Endothelial cell of umbilical vein (primary cell): ENCODE results near the gene PPP1R26. TPM values are rescaled to one million over a fixed set of nuclear protein-coding genes. Genes with fewer than 3 reads are reported as not detected.

Experiments used
- BruUV-seq: library from RNA; stranded (reverse); fragments of 400-500 nt; replicated peaks from 2 replicates; lab custom pipeline; 2021; lab: Mats Ljungman, UMichigan
- CTCF ChIA-PET: fragments of 300-600, 350-600 bp; sonication (Branson Sonifier 250); formaldehyde crosslinking; loops from one replicate; lab custom pipeline; 2021; ENCODE audit warnings: antibody characterized with exemption, inconsistent platforms; lab: Charles Lee
- POLR2A ChIA-PET: fragments of 300-600, 350-600 bp; sonication (Branson Sonifier 250); formaldehyde crosslinking; loops from one replicate; lab custom pipeline; 2021; ENCODE audit warnings: antibody characterized with exemption, inconsistent platforms; lab: Charles Lee
- DNase-seq: peaks from one replicate; pipeline ENCODE4 v3.0.0-alpha.2; 2011; ENCODE audit warnings: low read depth, low spot score
- FAIRE-seq: peaks from 2 replicates; lab custom pipeline; 2011; peaks lifted over from hg19 to GRCh38; lab: Jason Lieb, UNC
- H2AFZ ChIP-seq: 2 replicates; pipeline ENCODE4 v1.6.0; 2012; ENCODE audit warnings: low read depth, low read length, control low read depth, inconsistent platforms
- H3K27ac ChIP-seq: 2 replicates; pipeline ENCODE4 v1.5.1; 2011; ENCODE audit warnings: low read depth, mild to moderate bottlenecking, control low read depth, low read length, moderate library complexity; ENCODE audit not compliant: insufficient read depth
- H3K27me3 ChIP-seq, 2 experiments: 2 replicates each; pipeline versions ENCODE4 v1.6.0 to v1.6.1; 2011; ENCODE audit warnings: low read length in 2 of 2, mixed read lengths in 1 of 2; ENCODE audit not compliant: control insufficient read depth in 2 of 2, insufficient read depth in 2 of 2
- H3K36me3 ChIP-seq, 2 experiments: 2 replicates in 1 of 2; 3 replicates in 1 of 2; pipeline ENCODE4 v1.5.1; 2011; ENCODE audit warnings: low read length in 2 of 2, mild to moderate bottlenecking in 1 of 2, moderate library complexity in 1 of 2; ENCODE audit not compliant: control insufficient read depth in 2 of 2, insufficient read depth in 2 of 2; ENCODE audit errors: extremely low read depth in 1 of 2
- H3K4me1 ChIP-seq: 3 replicates; pipeline ENCODE4 v1.5.1; 2011; ENCODE audit warnings: mild to moderate bottlenecking, low read length; ENCODE audit not compliant: control insufficient read depth, insufficient read depth; ENCODE audit errors: extremely low read depth
- H3K4me2 ChIP-seq: 2 replicates; pipeline ENCODE4 v1.6.1; 2011; ENCODE audit warnings: low read length, control low read depth, mixed read lengths; ENCODE audit not compliant: insufficient read depth
- H3K4me3 ChIP-seq, 3 experiments: fragments of 200-600 bp in 1 of 3; sonication (generic), shearing (Covaris generic) in 1 of 3; replicated peaks in 1 of 3; 2 replicates each; pipeline ENCODE4 v1.5.1; 2011 to 2016; ENCODE audit warnings: control low read depth in 3 of 3, low read length in 3 of 3, mild to moderate bottlenecking in 2 of 3, inconsistent platforms in 1 of 3, low read depth in 1 of 3, moderate library complexity in 1 of 3; ENCODE audit not compliant: insufficient read depth in 1 of 3
- H3K79me2 ChIP-seq: 2 replicates; pipeline ENCODE4 v1.6.0; 2012; ENCODE audit warnings: low read length, inconsistent platforms; ENCODE audit not compliant: control insufficient read depth, insufficient read depth
- H3K9ac ChIP-seq: replicated peaks from 2 replicates; pipeline ENCODE3; 2011; ENCODE audit warnings: low read length, control low read depth; ENCODE audit not compliant: insufficient read depth; ENCODE audit errors: extremely low read depth
- H3K9me1 ChIP-seq: replicated peaks from 3 replicates; pipeline ENCODE4 v1.6.0; 2011; ENCODE audit warnings: mild to moderate bottlenecking, low read length; ENCODE audit not compliant: control insufficient read depth, insufficient read depth; ENCODE audit errors: extremely low read depth
- H3K9me3 ChIP-seq: replicated peaks from 2 replicates; pipeline ENCODE4 v1.5.1; 2012; ENCODE audit warnings: low read length, inconsistent platforms; ENCODE audit not compliant: control insufficient read depth, insufficient read depth
- H4K20me1 ChIP-seq: replicated peaks from 2 replicates; pipeline ENCODE3; 2011; ENCODE audit warnings: mild to moderate bottlenecking, low read length; ENCODE audit not compliant: control insufficient read depth, insufficient read depth; ENCODE audit errors: extremely low read depth
- CTCF ChIP-seq, 2 donors: IDR thresholded peaks; 1 replicate in 1 of 2; 2 replicates in 1 of 2; pipeline ENCODE4 v1.5.1; 2011; ENCODE audit warnings: low read length in 2 of 2, mild to moderate bottlenecking in 2 of 2, moderate library complexity in 2 of 2, control low read depth in 1 of 2, inconsistent platforms in 1 of 2, low read depth in 1 of 2; ENCODE audit not compliant: insufficient read depth in 1 of 2; ENCODE audit errors: extremely low read depth in 1 of 2
- EZH2 ChIP-seq: IDR thresholded peaks from 2 replicates; pipeline ENCODE4 v1.6.1; 2012; ENCODE audit warnings: borderline replicate concordance, low read depth, mild to moderate bottlenecking, moderate library complexity, low read length, inconsistent platforms; ENCODE audit not compliant: severe bottlenecking
- FOS ChIP-seq: IDR thresholded peaks from 2 replicates; pipeline ENCODE4 v1.6.1; 2011; ENCODE audit warnings: mild to moderate bottlenecking, low read length, moderate library complexity, borderline replicate concordance; ENCODE audit not compliant: insufficient read depth
- GATA2 ChIP-seq: IDR thresholded peaks from 2 replicates; pipeline ENCODE4 v1.7.0; 2011; ENCODE audit warnings: low read depth, mild to moderate bottlenecking, moderate library complexity, mixed read lengths, low read length; ENCODE audit not compliant: insufficient read length, insufficient read depth
- JUN ChIP-seq: IDR thresholded peaks from 2 replicates; pipeline ENCODE4 v1.6.1; 2011; ENCODE audit warnings: borderline replicate concordance, low read depth; ENCODE audit not compliant: insufficient read length, insufficient read depth
- MYC ChIP-seq: IDR thresholded peaks from one replicate; pipeline ENCODE4 v1.6.1; 2011; ENCODE audit warnings: mild to moderate bottlenecking, low read depth, low read length
- POLR2A ChIP-seq: IDR thresholded peaks from 2 replicates; pipeline ENCODE4 v1.6.1; 2012; ENCODE audit warnings: low read depth, mild to moderate bottlenecking, control low read depth, low read length
- POLR2AphosphoS5 ChIP-seq: IDR thresholded peaks from 2 replicates; pipeline ENCODE4 v1.6.1; 2012; ENCODE audit warnings: low read depth, mild to moderate bottlenecking, control low read depth, low read length, moderate library complexity; ENCODE audit not compliant: insufficient read depth
- dilution Hi-C: fragments of 300-500 bp; cut with MboI; formaldehyde crosslinking; loops from one replicate; pipeline ENCODE4 v1.15.0; 2019; ENCODE audit warnings: low sequenced_read_pairs; ENCODE audit not compliant: extremely low pct_ligation_motif_present
- intact Hi-C: fragments of 100-400 bp; cut with micrococcal nuclease; formaldehyde crosslinking; loops from one replicate; pipeline ENCODE4 v1.10.0; 2022
- polyA plus RNA-seq, 4 experiments: library from polyadenylated mRNA; depleted of rRNA in 3 of 4; stranded (reverse) in 3 of 4; unstranded in 1 of 4; fragments of >200 nt; gene quantifications; 2 replicates each; pipeline versions ENCODE4 v1.2.1 to v1.2.3, GENCODE V29; 2011 to 2012; ENCODE audit warnings: missing spikeins in 1 of 4
- total RNA-seq: library from RNA; stranded (reverse); gene quantifications from 2 replicates; pipeline ENCODE4 v1.2.3, GENCODE V29; 2021
- TF ChIP-seq, protein P1 (sequence below): IDR thresholded peaks from 2 replicates; pipeline ENCODE4 v1.6.1; 2011; ENCODE audit not compliant: insufficient read depth, insufficient read length

PPP1R26 gene
- total and polyA plus RNA-seq, 2 donors (not counting 3 experiments of a cell fraction or from before 2014, with no cell fraction given): 5.9 to 16.9 TPM

DNA sequence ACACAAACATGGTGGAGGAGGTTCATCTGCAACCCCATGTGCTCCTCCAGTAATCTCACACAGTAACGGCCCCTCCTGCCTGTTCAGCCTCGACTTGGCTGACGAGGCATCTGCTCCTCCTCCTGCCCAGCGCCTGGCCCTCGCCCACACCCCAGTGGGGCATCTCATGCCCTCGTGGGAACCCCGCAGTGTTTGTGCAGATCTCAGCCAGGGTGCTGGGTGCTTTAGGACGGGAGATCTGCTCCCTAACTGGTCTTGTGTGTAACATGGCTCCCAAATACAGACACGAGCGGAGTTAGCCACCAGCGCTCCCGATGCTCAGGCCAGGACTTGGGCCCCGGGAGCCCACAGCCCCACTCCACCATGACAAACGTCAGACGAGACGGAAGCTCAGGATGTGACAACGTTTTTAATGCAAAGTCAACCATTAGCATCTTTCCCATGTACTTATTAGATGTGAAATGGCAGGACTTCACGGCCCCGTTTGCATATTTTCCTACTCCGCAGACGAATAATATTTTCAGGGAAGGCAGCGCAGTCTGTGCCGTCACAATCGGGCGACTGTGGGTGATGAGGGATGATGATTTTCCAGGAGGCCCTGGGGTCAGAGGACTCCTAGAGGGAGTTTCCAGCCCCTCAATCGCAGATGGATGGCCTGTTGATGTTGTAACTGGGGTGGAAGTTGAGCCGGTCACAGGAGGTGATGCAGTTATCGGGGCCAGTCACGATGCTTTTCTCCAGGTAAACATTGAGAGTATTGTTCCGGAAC is 15.4 kb downstream of the PPP1R26 start:
- CTCF ChIA-PET: no interaction called here
- H3K27me3 ChIP-seq: no peaks in the 10 kb centered on the region
- no peaks in the 10 kb centered on the region for H3K36me3 ChIP-seq
- H3K9me3 ChIP-seq: no peaks in the 10 kb centered on the region
- H3K79me2 ChIP-seq: no peaks in the 10 kb centered on the region
- no TSS peak for BruUV-seq
- H3K4me1 ChIP-seq: peaks cover 3% of the 10 kb centered on the region
- TF ChIP-seq POLR2A (no peak), GATA2 (no peak), CTCF (IDR thresholded peaks at IDR 0.05; ENCODE audit: extremely low read depth in 1 of 2, insufficient read depth in 1 of 2, low read depth in 1 of 2, low read length in 2 of 2) (no peak), MYC (no peak), FOS (no peak), POLR2AphosphoS5 (no peak), JUN (no peak), EZH2 (no peak)
- TF ChIP-seq, protein P1, sequence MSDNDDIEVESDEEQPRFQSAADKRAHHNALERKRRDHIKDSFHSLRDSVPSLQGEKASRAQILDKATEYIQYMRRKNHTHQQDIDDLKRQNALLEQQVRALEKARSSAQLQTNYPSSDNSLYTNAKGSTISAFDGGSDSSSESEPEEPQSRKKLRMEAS: no peak
- no peak overlapping the region for H3K27ac ChIP-seq
- FAIRE-seq (no peak), DNase-seq (no peak)
- H4K20me1 ChIP-seq: no peaks in the 10 kb centered on the region
- dilution Hi-C loops: no loop called here
- intact Hi-C loops: no loop called here
- POLR2A ChIA-PET: no interaction called here
- no peak overlapping the region for H3K4me2 ChIP-seq
- no peak overlapping the region for H2AFZ ChIP-seq
- H3K9ac ChIP-seq: no peak overlapping the region
- H3K4me3 ChIP-seq: no peak overlapping the region
- H3K9me1 ChIP-seq: no peaks in the 10 kb centered on the region
